Measurements from ENCODE around the gene JADE3. TPM values are rescaled to one million over a fixed set of nuclear protein-coding genes. Genes with fewer than 3 reads are reported as not detected.

JADE3 gene
- total RNA-seq, 1 donor from 2014 or later, result 17.0 TPM

- no peaks in the 10 kb centered on the region for H3K4me1 Mint-ChIP-seq (ENCODE audit: unreplicated experiment)
- H3K36me3 Mint-ChIP-seq, result peaks cover 3% of the 10 kb centered on the region
- H3K27me3 Mint-ChIP-seq, result no peaks in the 10 kb centered on the region
- no peak overlapping the region for H3K27ac Mint-ChIP-seq
- no peak for TF ChIP-seq CTCF (conservative IDR thresholded peaks at IDR 0.05)
- H3K9me3 Mint-ChIP-seq, result no peaks in the 10 kb centered on the region
- H3K4me3 Mint-ChIP-seq, result no peak overlapping the region
- no peak for DNase-seq (ENCODE audit: extremely low spot score, unreplicated experiment)
These were observed 147.1 kb downstream of the JADE3 start for GRCh38 chrX:47059142-47059874.

- H3K36me3 Mint-ChIP-seq, result peaks cover 3% of the 10 kb centered on the region
- H3K4me3 Mint-ChIP-seq, result no peak overlapping the region
- no peak for DNase-seq (ENCODE audit: extremely low spot score, unreplicated experiment)
- no peaks in the 10 kb centered on the region for H3K27me3 Mint-ChIP-seq
- H3K4me1 Mint-ChIP-seq (ENCODE audit: unreplicated experiment), result no peaks in the 10 kb centered on the region
- H3K27ac Mint-ChIP-seq, result no peak overlapping the region
- H3K9me3 Mint-ChIP-seq, result no peaks in the 10 kb centered on the region
- no peak for TF ChIP-seq CTCF (conservative IDR thresholded peaks at IDR 0.05)
These were observed 148.5 kb downstream of the JADE3 start for GRCh38 chrX:47060708-47061107.

GRCh38 chrX:47061238-47061919 is 149.2 kb downstream of the JADE3 start:
- H3K36me3 Mint-ChIP-seq, result peaks cover 3% of the 10 kb centered on the region
- no peaks in the 10 kb centered on the region for H3K4me1 Mint-ChIP-seq (ENCODE audit: unreplicated experiment)
- H3K27ac Mint-ChIP-seq, result no peak overlapping the region
- no peak for DNase-seq (ENCODE audit: extremely low spot score, unreplicated experiment)
- no peak overlapping the region for H3K4me3 Mint-ChIP-seq
- no peaks in the 10 kb centered on the region for H3K9me3 Mint-ChIP-seq
- no peaks in the 10 kb centered on the region for H3K27me3 Mint-ChIP-seq
- TF ChIP-seq CTCF (conservative IDR thresholded peaks at IDR 0.05), result no peak

GRCh38 chrX:47063179-47063578 is 151.0 kb downstream of the JADE3 start:
- no peak for DNase-seq (ENCODE audit: extremely low spot score, unreplicated experiment)
- Mint-ChIP-seq H3K9me3 (no peaks in the 10 kb centered on the region), H3K27ac (no peak overlapping the region), H3K36me3 (peaks cover under 1% of the 10 kb centered on the region), H3K4me3 (no peak overlapping the region), H3K4me1 (ENCODE audit: unreplicated experiment) (no peaks in the 10 kb centered on the region), H3K27me3 (no peaks in the 10 kb centered on the region)
- TF ChIP-seq CTCF (conservative IDR thresholded peaks at IDR 0.05), result no peak

GRCh38 chrX:47068214-47068613 is 156.0 kb downstream of the JADE3 start:
- H3K36me3 Mint-ChIP-seq, result no peaks in the 10 kb centered on the region
- no peaks in the 10 kb centered on the region for H3K9me3 Mint-ChIP-seq
- H3K27ac Mint-ChIP-seq, result no peak overlapping the region
- H3K27me3 Mint-ChIP-seq, result no peaks in the 10 kb centered on the region
- no peaks in the 10 kb centered on the region for H3K4me1 Mint-ChIP-seq (ENCODE audit: unreplicated experiment)
- DNase-seq (ENCODE audit: extremely low spot score, unreplicated experiment), result no peak
- H3K4me3 Mint-ChIP-seq, result no peak overlapping the region
- TF ChIP-seq CTCF (conservative IDR thresholded peaks at IDR 0.05), result no peak
